ENCODE results near the gene RPS28.

The RPS28 gene

DNA sequence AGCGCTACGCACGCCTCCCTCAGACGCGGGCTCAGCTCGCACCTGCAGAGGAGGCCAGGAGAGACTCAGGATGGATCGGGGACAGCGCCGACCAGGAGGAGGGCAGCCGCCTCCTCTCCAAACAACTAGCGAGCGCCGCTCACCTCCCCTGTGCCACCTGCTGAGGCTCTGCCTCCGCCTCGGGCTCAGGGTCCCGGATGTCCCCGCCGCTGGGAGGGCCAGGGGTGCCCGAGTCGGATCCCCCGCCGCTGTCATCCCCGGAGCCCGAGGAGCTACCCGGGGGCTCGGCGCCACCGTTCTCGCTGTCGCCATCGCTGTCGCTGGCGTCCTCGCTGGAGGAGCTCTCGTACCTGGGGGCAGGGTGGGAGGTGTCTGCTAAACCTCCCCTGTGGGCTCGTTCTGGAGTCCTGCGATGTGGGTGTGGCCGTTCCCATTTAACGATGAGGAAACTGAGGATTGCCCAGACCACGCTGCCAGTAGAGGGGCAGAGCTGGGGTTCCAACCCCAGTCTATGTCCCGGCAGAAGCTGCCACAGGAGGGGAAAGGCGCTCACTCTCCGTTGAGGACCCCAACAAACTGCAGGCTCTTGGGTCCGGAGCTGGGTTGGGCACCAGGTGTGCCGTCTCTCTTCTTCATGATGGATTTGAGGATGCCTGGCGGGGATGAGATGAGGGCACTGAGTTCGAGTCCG is 12.6 kb downstream of the RPS28 start:
- no peak overlapping the region for H2AFZ ChIP-seq (ENCODE audit: low read length)
- H3K4me1 ChIP-seq (ENCODE audit: insufficient read depth, low read length, severe bottlenecking): no peaks in the 10 kb centered on the region
- H4K20me1 ChIP-seq (ENCODE audit: insufficient read depth, low read length): no peaks in the 10 kb centered on the region
- TF ChIP-seq CTCF (IDR thresholded peaks at IDR 0.05; ENCODE audit: low read length): no peak
- TF ChIP-seq EZH2 (IDR thresholded peaks at IDR 0.05; ENCODE audit: borderline replicate concordance, low read length): no peak
- H3K4me2 ChIP-seq (ENCODE audit: low read length): no peak overlapping the region
- no peaks in the 10 kb centered on the region for H3F3A ChIP-seq (ENCODE audit: insufficient read depth, low read length)
- no peak overlapping the region for H3K9ac ChIP-seq (ENCODE audit: low read length)
- H3K27ac ChIP-seq (ENCODE audit: low read depth, low read length, poor library complexity, severe bottlenecking): no peak overlapping the region
- H3K9me2 ChIP-seq (ENCODE audit: low read depth, low read length): no peaks in the 10 kb centered on the region
- no peaks in the 10 kb centered on the region for H3K9me3 ChIP-seq (ENCODE audit: low read length)
- no peaks in the 10 kb centered on the region for H3K79me2 ChIP-seq (ENCODE audit: insufficient read depth, low read length)
- H3K36me3 ChIP-seq (ENCODE audit: insufficient read depth, low read length): no peaks in the 10 kb centered on the region
- no peaks in the 10 kb centered on the region for H3K27me3 ChIP-seq (ENCODE audit: insufficient read depth, low read length)
- no peak overlapping the region for H3K4me3 ChIP-seq (ENCODE audit: low read depth, low read length, poor library complexity, severe bottlenecking)

GRCh38 chr19:8334458-8335342 is 13.4 kb downstream of the RPS28 start:
- Histone ChIP-seq H3K9me3 (ENCODE audit: low read length) (no peaks in the 10 kb centered on the region), H3K9me2 (ENCODE audit: low read depth, low read length) (no peaks in the 10 kb centered on the region), H3K27ac (ENCODE audit: low read depth, low read length, poor library complexity, severe bottlenecking) (no peak overlapping the region), H3K79me2 (ENCODE audit: insufficient read depth, low read length) (no peaks in the 10 kb centered on the region), H3K27me3 (ENCODE audit: insufficient read depth, low read length) (no peaks in the 10 kb centered on the region), H3K4me1 (ENCODE audit: insufficient read depth, low read length, severe bottlenecking) (no peaks in the 10 kb centered on the region), H3K4me2 (ENCODE audit: low read length) (peak overlapping the region; percentile 50), H4K20me1 (ENCODE audit: insufficient read depth, low read length) (no peaks in the 10 kb centered on the region), H3K4me3 (ENCODE audit: low read depth, low read length, poor library complexity, severe bottlenecking) (peak overlapping the region; percentile 22), H2AFZ (ENCODE audit: low read length) (no peak overlapping the region), H3F3A (ENCODE audit: insufficient read depth, low read length) (no peaks in the 10 kb centered on the region), H3K9ac (ENCODE audit: low read length) (no peak overlapping the region), H3K36me3 (ENCODE audit: insufficient read depth, low read length) (no peaks in the 10 kb centered on the region)
- TF ChIP-seq CTCF (IDR thresholded peaks at IDR 0.05; ENCODE audit: low read length) (no peak), EZH2 (IDR thresholded peaks at IDR 0.05; ENCODE audit: borderline replicate concordance, low read length) (no peak)

DNA sequence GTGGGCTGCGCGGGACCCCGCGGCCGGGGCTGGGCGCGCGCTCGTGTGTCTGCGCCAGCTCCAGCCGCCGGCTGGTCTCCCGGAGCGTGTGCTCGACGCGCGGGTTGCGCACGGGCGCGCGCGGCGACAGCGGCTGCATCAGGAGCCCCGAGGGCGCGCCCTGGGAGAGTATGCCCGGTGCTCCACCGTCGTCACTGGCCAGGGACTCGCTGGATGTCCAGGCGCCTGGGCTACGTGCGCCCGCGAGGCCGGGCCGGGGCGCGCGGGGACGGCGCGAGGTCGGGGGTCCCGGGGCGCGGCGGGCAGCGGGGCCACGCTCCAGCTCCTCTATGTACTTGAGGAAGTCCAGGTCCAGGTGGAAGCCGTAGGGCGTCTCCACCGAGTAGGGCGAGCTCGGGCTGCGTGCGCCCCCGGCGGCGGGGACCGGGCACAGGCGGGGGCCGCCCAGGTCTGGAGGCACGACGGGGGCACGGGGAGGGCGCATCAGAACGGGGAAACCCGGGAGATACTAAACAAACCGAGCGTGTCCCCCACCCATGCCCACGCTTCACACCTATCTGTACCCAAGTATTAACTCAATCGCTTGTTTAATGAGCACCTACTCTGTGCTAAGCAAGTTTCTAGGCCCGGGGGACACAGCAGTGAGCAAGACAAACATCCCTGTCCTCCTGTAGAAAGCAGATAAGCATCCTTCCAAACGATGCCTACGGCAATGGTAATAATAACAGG is 14.2 kb downstream of the RPS28 start:
- TF ChIP-seq EZH2 (IDR thresholded peaks at IDR 0.05; ENCODE audit: borderline replicate concordance, low read length) (no peak), CTCF (IDR thresholded peaks at IDR 0.05; ENCODE audit: low read length) (peak; percentile 20; the same call in 1 of the 2 replicates)

More for the DNA sequence above, 14.2 kb downstream of the RPS28 start:
- H3F3A ChIP-seq (ENCODE audit: insufficient read depth, low read length): no peaks in the 10 kb centered on the region
- no peaks in the 10 kb centered on the region for H3K4me1 ChIP-seq (ENCODE audit: insufficient read depth, low read length, severe bottlenecking)
- H4K20me1 ChIP-seq (ENCODE audit: insufficient read depth, low read length): no peaks in the 10 kb centered on the region
- H3K9ac ChIP-seq (ENCODE audit: low read length): no peak overlapping the region
- no peak overlapping the region for H3K27ac ChIP-seq (ENCODE audit: low read depth, low read length, poor library complexity, severe bottlenecking)
- peak overlapping the region; percentile 22 for H3K4me3 ChIP-seq (ENCODE audit: low read depth, low read length, poor library complexity, severe bottlenecking)
- H2AFZ ChIP-seq (ENCODE audit: low read length): no peak overlapping the region
- no peaks in the 10 kb centered on the region for H3K79me2 ChIP-seq (ENCODE audit: insufficient read depth, low read length)
- H3K36me3 ChIP-seq (ENCODE audit: insufficient read depth, low read length): no peaks in the 10 kb centered on the region
- H3K4me2 ChIP-seq (ENCODE audit: low read length): peak overlapping the region; percentile 50
- no peaks in the 10 kb centered on the region for H3K9me3 ChIP-seq (ENCODE audit: low read length)
- H3K27me3 ChIP-seq (ENCODE audit: insufficient read depth, low read length): 0 out of 2 replicates have a peak, but pooled peaks cover 3% of the 10 kb centered on the region
- H3K9me2 ChIP-seq (ENCODE audit: low read depth, low read length): no peaks in the 10 kb centered on the region

Measured in OCI-LY1 (cell line).